ENCODE data around the gene ACVRL1. TPM values are rescaled to one million over a fixed set of nuclear protein-coding genes. Genes with fewer than 3 reads are reported as not detected.

Gene ACVRL1
- total and polyA plus RNA-seq, 7 donors, result 10.8 to 40.8 (median 24.1) TPM

DNA sequence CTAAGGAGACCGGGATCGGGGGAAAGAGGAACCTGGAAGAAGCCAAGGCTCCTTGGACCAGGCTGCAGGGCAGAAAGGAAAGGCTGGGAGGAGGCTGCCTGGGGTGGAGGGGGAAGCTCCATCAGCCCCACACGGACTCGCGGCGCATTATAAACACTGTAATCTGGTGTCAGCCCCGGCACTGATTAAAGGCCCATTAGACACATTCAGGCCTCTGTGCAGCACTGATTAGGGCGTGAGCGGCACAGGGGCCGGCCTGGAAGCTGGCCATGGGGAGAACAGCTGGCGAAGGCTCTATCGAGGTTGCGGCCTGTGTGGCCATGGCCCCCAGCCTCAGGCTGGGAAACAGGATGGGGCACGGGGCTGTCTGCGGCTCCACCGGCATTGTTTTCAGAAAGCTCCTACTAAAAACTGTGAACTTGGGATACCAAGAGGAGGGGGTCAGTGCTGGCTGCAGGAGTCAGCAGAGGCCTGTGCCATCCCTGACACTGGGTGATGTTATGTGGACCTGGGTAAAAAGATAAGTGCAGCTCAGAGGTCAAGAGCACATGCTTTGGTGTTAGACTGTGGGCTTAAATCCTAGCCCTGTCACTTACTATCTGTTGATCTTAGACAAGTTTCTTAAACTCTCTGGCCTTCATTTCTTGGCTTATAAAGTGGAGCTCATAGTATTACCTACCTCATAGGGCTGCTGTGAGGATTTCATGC, 10.6 kb downstream of the ACVRL1 start:
- no peak for DNase-seq
- Histone ChIP-seq H3K4me1 (peaks cover 44% of the 10 kb centered on the region), H3K36me3 (ENCODE audit: insufficient read depth in 1 of 2, low read depth in 1 of 2) (peaks cover 0 to 27% of the 10 kb centered on the region in 2 donors), H3K9me3 (no peaks in the 10 kb centered on the region), H3K27ac (peak overlapping the region; percentile 36), H3K27me3 (ENCODE audit: insufficient read depth in 3 of 3, low read length in 2 of 3) (no peaks in the 10 kb centered on the region), H3K4me3 (no peak overlapping the region)
- intact Hi-C loops (cut with DNase I), result no loop called here
- no peak for TF ChIP-seq CTCF (IDR thresholded peaks at IDR 0.05)
- WGBS, 3 donors, result 44 to 56% (median 45%) methylated on average over 16 of the region's 16 CpGs
- ATAC-seq, result no peak

DNA sequence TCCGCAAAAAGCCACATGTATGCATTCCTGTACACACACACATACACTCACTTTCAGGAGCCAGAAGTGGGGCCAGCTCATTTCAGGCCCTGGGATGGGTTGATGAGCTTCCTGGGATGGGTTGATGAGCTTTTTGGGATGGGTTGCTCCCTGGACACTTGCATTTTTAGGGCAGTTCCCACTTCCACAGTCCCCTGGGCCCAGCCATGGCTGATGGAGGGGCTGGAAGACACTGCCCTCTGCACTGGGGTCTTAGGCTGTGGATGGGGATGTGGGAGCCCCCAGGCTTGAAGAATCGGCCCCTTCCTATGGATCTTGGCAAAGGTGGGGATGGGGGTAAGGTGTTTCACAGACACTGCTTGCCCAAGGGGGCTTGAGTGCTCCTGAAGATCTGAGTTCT, 12.7 kb downstream of the ACVRL1 start:
- 95 to 98% (median 96%) methylated on average over 2 of the region's 2 CpGs for WGBS, 3 donors
- DNase-seq (no peak), ATAC-seq (no peak)
- H3K27me3 ChIP-seq (ENCODE audit: insufficient read depth in 3 of 3, low read length in 2 of 3), result no peaks in the 10 kb centered on the region
- intact Hi-C loops (cut with DNase I), result no loop called here
- TF ChIP-seq CTCF (IDR thresholded peaks at IDR 0.05), result no peak
- no peak overlapping the region for H3K27ac ChIP-seq
- H3K36me3 ChIP-seq (ENCODE audit: insufficient read depth in 1 of 2, low read depth in 1 of 2), result peaks cover 0 to 26% of the 10 kb centered on the region in 2 donors
- no peaks in the 10 kb centered on the region for H3K9me3 ChIP-seq
- H3K4me1 ChIP-seq, result peaks cover 42% of the 10 kb centered on the region
- H3K4me3 ChIP-seq, result no peak overlapping the region

GRCh38 chr12:51921017-51921725, 13.9 kb downstream of the ACVRL1 start:
- no peak overlapping the region for H3K4me3 ChIP-seq
- peak overlapping the region; percentile 74 for H3K27ac ChIP-seq
- TF ChIP-seq CTCF (IDR thresholded peaks at IDR 0.05), result no peak
- H3K4me1 ChIP-seq, result peaks cover 50% of the 10 kb centered on the region
- peak; percentile 34 to 80 (median 60) for ATAC-seq
- no peak for DNase-seq
- intact Hi-C loops (cut with DNase I), result no loop called here
- H3K36me3 ChIP-seq (ENCODE audit: insufficient read depth in 1 of 2, low read depth in 1 of 2), result peaks cover 0 to 16% of the 10 kb centered on the region in 2 donors
- H3K27me3 ChIP-seq (ENCODE audit: insufficient read depth in 3 of 3, low read length in 2 of 3), result no peaks in the 10 kb centered on the region
- WGBS, 3 donors, result 29 to 30% (median 29%) methylated on average over 6 to 7 of the region's 7 CpGs
- H3K9me3 ChIP-seq, result no peaks in the 10 kb centered on the region

GRCh38 chr12:51922146-51922545, 14.8 kb downstream of the ACVRL1 start:
- peak overlapping the region; percentile 74 for H3K27ac ChIP-seq
- TF ChIP-seq CTCF (IDR thresholded peaks at IDR 0.05), result no peak
- H3K27me3 ChIP-seq (ENCODE audit: insufficient read depth in 3 of 3, low read length in 2 of 3), result no peaks in the 10 kb centered on the region
- H3K4me3 ChIP-seq, result no peak overlapping the region
- no peak for ATAC-seq
- DNase-seq, result no peak
- WGBS, 3 donors, result 93 to 96% (median 94%) methylated on average over 2 of the region's 2 CpGs
- no peaks in the 10 kb centered on the region for H3K9me3 ChIP-seq
- peaks cover 50% of the 10 kb centered on the region for H3K4me1 ChIP-seq
- intact Hi-C loops (cut with DNase I), result no loop called here
- H3K36me3 ChIP-seq (ENCODE audit: insufficient read depth in 1 of 2, low read depth in 1 of 2), result peaks cover 0 to 16% of the 10 kb centered on the region in 2 donors
